ENCODE results near the gene NUP85. TPM values are rescaled to one million over a fixed set of nuclear protein-coding genes. Genes with fewer than 3 reads are reported as not detected.
A peak's percentile ranks its signal among the peaks of the same experiment; 100 is the strongest.

Gene NUP85
- polyA plus RNA-seq, 1 donor from 2014 or later = 84.1 TPM

DNA sequence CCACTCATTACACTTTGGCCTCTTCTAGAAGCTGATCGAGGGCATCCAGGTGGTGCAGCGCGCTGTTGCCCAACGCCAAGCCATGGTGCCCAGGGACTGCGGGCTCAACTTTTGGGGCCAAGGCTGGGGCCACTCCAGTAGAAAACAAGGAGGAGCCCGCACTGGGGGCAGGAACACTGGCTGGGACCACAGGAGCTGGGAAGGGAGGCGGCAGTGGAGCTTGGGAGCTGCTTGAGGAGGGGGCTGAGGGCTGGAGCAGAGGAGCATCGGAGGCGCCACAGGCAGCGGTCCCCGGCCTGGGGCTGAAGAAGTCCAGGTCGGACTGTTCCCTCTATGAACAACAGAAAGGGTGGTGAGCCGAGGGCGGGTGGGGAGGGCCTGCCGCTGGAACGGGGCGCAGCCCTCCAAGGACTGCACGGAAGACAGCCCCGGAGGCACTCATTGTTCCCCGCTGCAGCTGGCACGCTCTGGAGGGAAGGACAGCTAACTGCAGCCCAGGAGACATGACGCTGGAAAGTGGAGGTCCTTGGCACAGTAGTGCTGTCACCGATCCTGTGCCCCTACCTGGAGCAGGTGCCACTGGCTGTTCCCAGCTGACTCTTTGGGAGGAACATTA is 34.4 kb downstream of the NUP85 start:
- TF ChIP-seq, protein P1, sequence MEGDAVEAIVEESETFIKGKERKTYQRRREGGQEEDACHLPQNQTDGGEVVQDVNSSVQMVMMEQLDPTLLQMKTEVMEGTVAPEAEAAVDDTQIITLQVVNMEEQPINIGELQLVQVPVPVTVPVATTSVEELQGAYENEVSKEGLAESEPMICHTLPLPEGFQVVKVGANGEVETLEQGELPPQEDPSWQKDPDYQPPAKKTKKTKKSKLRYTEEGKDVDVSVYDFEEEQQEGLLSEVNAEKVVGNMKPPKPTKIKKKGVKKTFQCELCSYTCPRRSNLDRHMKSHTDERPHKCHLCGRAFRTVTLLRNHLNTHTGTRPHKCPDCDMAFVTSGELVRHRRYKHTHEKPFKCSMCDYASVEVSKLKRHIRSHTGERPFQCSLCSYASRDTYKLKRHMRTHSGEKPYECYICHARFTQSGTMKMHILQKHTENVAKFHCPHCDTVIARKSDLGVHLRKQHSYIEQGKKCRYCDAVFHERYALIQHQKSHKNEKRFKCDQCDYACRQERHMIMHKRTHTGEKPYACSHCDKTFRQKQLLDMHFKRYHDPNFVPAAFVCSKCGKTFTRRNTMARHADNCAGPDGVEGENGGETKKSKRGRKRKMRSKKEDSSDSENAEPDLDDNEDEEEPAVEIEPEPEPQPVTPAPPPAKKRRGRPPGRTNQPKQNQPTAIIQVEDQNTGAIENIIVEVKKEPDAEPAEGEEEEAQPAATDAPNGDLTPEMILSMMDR (IDR thresholded peaks at IDR 0.05; ENCODE audit: poor library complexity, severe bottlenecking) = no peak
- TF ChIP-seq, protein P2, sequence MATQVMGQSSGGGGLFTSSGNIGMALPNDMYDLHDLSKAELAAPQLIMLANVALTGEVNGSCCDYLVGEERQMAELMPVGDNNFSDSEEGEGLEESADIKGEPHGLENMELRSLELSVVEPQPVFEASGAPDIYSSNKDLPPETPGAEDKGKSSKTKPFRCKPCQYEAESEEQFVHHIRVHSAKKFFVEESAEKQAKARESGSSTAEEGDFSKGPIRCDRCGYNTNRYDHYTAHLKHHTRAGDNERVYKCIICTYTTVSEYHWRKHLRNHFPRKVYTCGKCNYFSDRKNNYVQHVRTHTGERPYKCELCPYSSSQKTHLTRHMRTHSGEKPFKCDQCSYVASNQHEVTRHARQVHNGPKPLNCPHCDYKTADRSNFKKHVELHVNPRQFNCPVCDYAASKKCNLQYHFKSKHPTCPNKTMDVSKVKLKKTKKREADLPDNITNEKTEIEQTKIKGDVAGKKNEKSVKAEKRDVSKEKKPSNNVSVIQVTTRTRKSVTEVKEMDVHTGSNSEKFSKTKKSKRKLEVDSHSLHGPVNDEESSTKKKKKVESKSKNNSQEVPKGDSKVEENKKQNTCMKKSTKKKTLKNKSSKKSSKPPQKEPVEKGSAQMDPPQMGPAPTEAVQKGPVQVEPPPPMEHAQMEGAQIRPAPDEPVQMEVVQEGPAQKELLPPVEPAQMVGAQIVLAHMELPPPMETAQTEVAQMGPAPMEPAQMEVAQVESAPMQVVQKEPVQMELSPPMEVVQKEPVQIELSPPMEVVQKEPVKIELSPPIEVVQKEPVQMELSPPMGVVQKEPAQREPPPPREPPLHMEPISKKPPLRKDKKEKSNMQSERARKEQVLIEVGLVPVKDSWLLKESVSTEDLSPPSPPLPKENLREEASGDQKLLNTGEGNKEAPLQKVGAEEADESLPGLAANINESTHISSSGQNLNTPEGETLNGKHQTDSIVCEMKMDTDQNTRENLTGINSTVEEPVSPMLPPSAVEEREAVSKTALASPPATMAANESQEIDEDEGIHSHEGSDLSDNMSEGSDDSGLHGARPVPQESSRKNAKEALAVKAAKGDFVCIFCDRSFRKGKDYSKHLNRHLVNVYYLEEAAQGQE (IDR thresholded peaks at IDR 0.05; ENCODE audit: borderline replicate concordance) = no peak
- TF ChIP-seq EZH2 (IDR thresholded peaks at IDR 0.05; ENCODE audit: borderline replicate concordance, insufficient read depth, low read length, poor library complexity, severe bottlenecking) (no peak), SMC3 (conservative IDR thresholded peaks at IDR 0.05; ENCODE audit: poor library complexity) (no peak), RAD21 (conservative IDR thresholded peaks at IDR 0.05) (no peak), POLR2AphosphoS5 (IDR thresholded peaks at IDR 0.05) (no peak), TAF1 (IDR thresholded peaks at IDR 0.05; ENCODE audit: low read depth) (no peak), EP300 (conservative IDR thresholded peaks at IDR 0.05; ENCODE audit: poor library complexity, severe bottlenecking) (no peak), MXI1 (conservative IDR thresholded peaks at IDR 0.05; ENCODE audit: poor library complexity, severe bottlenecking) (no peak)
- no peak overlapping the region for H3K27ac ChIP-seq (ENCODE audit: low read length)
- H3K4me2 ChIP-seq (ENCODE audit: low read length) = no peak overlapping the region

DNA sequence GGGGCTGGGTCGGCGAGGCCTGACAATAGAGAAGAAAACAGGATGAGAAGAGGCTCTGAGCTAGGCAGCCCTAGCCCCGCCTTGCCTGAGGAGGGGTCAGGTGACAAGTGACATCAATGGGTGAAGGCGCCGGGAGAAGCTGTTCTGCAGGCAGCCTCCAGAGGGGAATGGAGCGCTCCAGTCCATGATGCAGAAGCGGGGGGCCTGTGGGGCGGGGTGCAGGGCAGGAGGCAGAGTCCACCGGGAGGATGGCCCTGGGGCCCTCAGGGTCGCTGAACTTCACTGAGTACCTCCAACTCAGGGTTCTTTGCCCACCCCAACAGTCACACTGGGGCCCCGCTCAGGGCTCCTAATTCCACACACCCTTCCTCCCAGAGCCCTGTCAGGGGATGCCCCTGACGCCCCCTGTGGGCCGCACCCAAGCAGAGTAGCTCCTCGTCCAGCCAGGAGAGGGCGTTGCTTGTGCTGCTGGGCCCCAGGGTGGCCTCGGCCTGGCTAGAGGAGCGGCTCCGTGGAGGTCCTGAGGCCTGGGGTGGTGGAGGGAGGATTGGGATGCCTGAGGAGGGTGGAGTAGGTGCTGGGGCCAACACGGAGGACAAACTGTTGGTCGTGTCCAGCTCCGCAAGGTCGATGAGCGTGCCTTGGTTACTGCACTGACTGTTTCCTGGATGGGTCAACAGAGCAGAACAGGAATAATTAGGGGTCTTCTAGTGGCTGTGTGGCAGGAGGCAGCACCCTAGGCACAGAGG is 35.1 kb downstream of the NUP85 start:
- Histone ChIP-seq H3K9me2 (ENCODE audit: insufficient read depth, low read length) (no peaks in the 10 kb centered on the region), H3K79me2 (replicated peaks; ENCODE audit: insufficient read depth, low read length) (no peaks in the 10 kb centered on the region), H3K9ac (ENCODE audit: low read length) (no peak overlapping the region), H3K27ac (ENCODE audit: low read length) (no peak overlapping the region), H4K20me1 (ENCODE audit: insufficient read depth) (no peaks in the 10 kb centered on the region), H3F3A (ENCODE audit: insufficient read depth, low read length, poor library complexity, severe bottlenecking) (no peaks in the 10 kb centered on the region), H3K9me3 (ENCODE audit: low read length) (no peaks in the 10 kb centered on the region), H2AFZ (ENCODE audit: low read depth, low read length) (no peak overlapping the region), H3K36me3 (ENCODE audit: insufficient read depth, low read length) (no peaks in the 10 kb centered on the region), H3K27me3 (ENCODE audit: insufficient read depth, low read depth, low read length) (no peaks in the 10 kb centered on the region), H3K4me3 (ENCODE audit: low read length) (no peak overlapping the region), H3K4me2 (ENCODE audit: low read length) (no peak overlapping the region)
- TF ChIP-seq, protein P1 (IDR thresholded peaks at IDR 0.05; ENCODE audit: poor library complexity, severe bottlenecking) = peak; percentile 57
- TF ChIP-seq RAD21 (conservative IDR thresholded peaks at IDR 0.05) = no peak
- no peak for TF ChIP-seq MXI1 (conservative IDR thresholded peaks at IDR 0.05; ENCODE audit: poor library complexity, severe bottlenecking)
- TF ChIP-seq EZH2 (IDR thresholded peaks at IDR 0.05; ENCODE audit: borderline replicate concordance, insufficient read depth, low read length, poor library complexity, severe bottlenecking) = no peak
- TF ChIP-seq POLR2AphosphoS5 (IDR thresholded peaks at IDR 0.05) = no peak
- TF ChIP-seq TAF1 (IDR thresholded peaks at IDR 0.05; ENCODE audit: low read depth) = no peak
- no peak for TF ChIP-seq EP300 (conservative IDR thresholded peaks at IDR 0.05; ENCODE audit: poor library complexity, severe bottlenecking)
- TF ChIP-seq, protein P2 (IDR thresholded peaks at IDR 0.05; ENCODE audit: borderline replicate concordance) = no peak
- peak; percentile 39 for TF ChIP-seq SMC3 (conservative IDR thresholded peaks at IDR 0.05; ENCODE audit: poor library complexity)

More for the DNA sequence above, 34.4 kb downstream of the NUP85 start:
- no peaks in the 10 kb centered on the region for H4K20me1 ChIP-seq (ENCODE audit: insufficient read depth)
- H3F3A ChIP-seq (ENCODE audit: insufficient read depth, low read length, poor library complexity, severe bottlenecking) = no peaks in the 10 kb centered on the region
- H3K4me3 ChIP-seq (ENCODE audit: low read length) = no peak overlapping the region
- no peaks in the 10 kb centered on the region for H3K9me2 ChIP-seq (ENCODE audit: insufficient read depth, low read length)
- no peak overlapping the region for H3K9ac ChIP-seq (ENCODE audit: low read length)
- H3K9me3 ChIP-seq (ENCODE audit: low read length) = no peaks in the 10 kb centered on the region
- no peaks in the 10 kb centered on the region for H3K79me2 ChIP-seq (replicated peaks; ENCODE audit: insufficient read depth, low read length)
- H3K36me3 ChIP-seq (ENCODE audit: insufficient read depth, low read length) = no peaks in the 10 kb centered on the region
- no peaks in the 10 kb centered on the region for H3K27me3 ChIP-seq (ENCODE audit: insufficient read depth, low read depth, low read length)
- no peak overlapping the region for H2AFZ ChIP-seq (ENCODE audit: low read depth, low read length)
